WTC11 (cell line): ENCODE measurements around the gene SEMA4D.

Experiments
- ATF1 ChIP-seq: sonication (generic); formaldehyde crosslinking; IDR thresholded peaks from 2 replicates; pipeline ENCODE4 v1.8.1; 2023; ENCODE audit warnings: mild to moderate bottlenecking, moderate library complexity, missing genetic modification reagents
- E2F4 ChIP-seq: sonication (generic); formaldehyde crosslinking; IDR thresholded peaks from 2 replicates; pipeline ENCODE4 v1.8.1; 2022; ENCODE audit warnings: low read depth, mild to moderate bottlenecking, moderate library complexity, missing genetic modification reagents, borderline replicate concordance
- FOXJ3 ChIP-seq: sonication (generic); formaldehyde crosslinking; IDR thresholded peaks from 2 replicates; pipeline ENCODE4 v1.9.0; 2021; ENCODE audit warnings: missing genetic modification reagents, mild to moderate bottlenecking, borderline replicate concordance
- NFYB ChIP-seq: sonication (generic); formaldehyde crosslinking; conservative IDR thresholded peaks from 2 replicates; pipeline ENCODE4 v1.8.0; 2022; ENCODE audit warnings: low read depth, missing genetic modification reagents
- SMAD3 ChIP-seq: sonication (generic); formaldehyde crosslinking; IDR thresholded peaks from 2 replicates; pipeline ENCODE4 v1.8.0; 2022; ENCODE audit warnings: missing genetic modification reagents, mild to moderate bottlenecking, borderline replicate concordance
- TEAD4 ChIP-seq: sonication (generic); formaldehyde crosslinking; IDR thresholded peaks from 2 replicates; pipeline ENCODE4 v1.8.0; 2022; ENCODE audit warnings: mild to moderate bottlenecking, missing genetic modification reagents
- TF ChIP-seq, protein P1 (sequence below): fragments of 200-600 bp; IDR thresholded peaks from 2 replicates; pipeline ENCODE4 v1.8.0; 2022; ENCODE audit warnings: antibody characterized with exemption
- TF ChIP-seq, protein P2 (sequence below): sonication (generic); formaldehyde crosslinking; IDR thresholded peaks from 2 replicates; pipeline ENCODE4 v1.8.1; 2023; ENCODE audit warnings: mild to moderate bottlenecking, missing genetic modification reagents, moderate library complexity
- TF ChIP-seq, protein P3 (sequence below): sonication (generic); formaldehyde crosslinking; IDR thresholded peaks from 2 replicates; pipeline ENCODE4 v1.8.1; 2022; ENCODE audit warnings: low read depth, missing genetic modification reagents, borderline replicate concordance

DNA sequence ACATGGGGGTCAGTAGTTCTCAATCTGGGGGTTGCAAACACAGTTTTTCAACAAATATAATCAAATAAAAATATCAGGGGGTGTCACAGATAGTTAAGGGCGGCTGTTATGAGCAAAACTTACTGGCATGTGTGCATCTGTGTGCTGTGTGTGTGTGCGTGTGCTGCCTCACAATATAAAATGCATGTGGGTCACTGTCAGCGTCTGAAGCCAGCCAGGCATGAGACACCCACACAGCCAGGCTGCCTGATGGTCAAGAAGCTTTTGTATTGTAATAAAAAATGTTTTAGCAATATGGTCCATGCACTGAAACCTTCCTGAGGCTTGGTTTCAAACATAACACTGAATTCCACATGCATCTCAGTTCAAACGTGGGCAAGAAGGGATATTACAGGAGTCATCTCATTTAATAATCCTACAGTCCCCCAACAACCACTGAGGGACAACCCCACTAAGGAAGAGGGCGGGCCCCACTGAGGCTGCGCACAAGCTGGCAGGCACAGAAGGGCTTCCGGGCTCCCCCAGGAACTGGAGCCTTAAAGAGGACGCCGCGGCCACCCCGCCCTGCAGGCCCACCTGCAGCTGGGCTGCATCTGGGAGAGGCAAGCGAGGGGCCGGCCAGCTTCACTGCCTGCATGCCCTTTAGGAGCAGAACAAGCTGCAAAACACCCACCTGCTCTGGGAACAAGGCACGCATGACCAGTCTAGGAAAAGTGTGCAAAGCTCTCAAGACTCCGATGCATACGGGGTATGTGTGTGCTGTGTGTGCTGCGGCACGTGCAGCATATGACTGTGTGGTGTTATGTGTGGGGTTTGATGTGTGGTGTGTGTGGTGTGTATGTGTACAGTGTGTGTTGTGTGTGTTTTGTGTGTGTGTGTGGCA, 14.1 kb downstream of the SEMA4D start:
- TF ChIP-seq, protein P1, sequence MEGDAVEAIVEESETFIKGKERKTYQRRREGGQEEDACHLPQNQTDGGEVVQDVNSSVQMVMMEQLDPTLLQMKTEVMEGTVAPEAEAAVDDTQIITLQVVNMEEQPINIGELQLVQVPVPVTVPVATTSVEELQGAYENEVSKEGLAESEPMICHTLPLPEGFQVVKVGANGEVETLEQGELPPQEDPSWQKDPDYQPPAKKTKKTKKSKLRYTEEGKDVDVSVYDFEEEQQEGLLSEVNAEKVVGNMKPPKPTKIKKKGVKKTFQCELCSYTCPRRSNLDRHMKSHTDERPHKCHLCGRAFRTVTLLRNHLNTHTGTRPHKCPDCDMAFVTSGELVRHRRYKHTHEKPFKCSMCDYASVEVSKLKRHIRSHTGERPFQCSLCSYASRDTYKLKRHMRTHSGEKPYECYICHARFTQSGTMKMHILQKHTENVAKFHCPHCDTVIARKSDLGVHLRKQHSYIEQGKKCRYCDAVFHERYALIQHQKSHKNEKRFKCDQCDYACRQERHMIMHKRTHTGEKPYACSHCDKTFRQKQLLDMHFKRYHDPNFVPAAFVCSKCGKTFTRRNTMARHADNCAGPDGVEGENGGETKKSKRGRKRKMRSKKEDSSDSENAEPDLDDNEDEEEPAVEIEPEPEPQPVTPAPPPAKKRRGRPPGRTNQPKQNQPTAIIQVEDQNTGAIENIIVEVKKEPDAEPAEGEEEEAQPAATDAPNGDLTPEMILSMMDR = no peak
- no peak for TF ChIP-seq E2F4 (CRISPR knock-in tag)
- TF ChIP-seq, protein P2, sequence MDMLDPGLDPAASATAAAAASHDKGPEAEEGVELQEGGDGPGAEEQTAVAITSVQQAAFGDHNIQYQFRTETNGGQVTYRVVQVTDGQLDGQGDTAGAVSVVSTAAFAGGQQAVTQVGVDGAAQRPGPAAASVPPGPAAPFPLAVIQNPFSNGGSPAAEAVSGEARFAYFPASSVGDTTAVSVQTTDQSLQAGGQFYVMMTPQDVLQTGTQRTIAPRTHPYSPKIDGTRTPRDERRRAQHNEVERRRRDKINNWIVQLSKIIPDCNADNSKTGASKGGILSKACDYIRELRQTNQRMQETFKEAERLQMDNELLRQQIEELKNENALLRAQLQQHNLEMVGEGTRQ (CRISPR knock-in tag) = no peak
- TF ChIP-seq, protein P3, sequence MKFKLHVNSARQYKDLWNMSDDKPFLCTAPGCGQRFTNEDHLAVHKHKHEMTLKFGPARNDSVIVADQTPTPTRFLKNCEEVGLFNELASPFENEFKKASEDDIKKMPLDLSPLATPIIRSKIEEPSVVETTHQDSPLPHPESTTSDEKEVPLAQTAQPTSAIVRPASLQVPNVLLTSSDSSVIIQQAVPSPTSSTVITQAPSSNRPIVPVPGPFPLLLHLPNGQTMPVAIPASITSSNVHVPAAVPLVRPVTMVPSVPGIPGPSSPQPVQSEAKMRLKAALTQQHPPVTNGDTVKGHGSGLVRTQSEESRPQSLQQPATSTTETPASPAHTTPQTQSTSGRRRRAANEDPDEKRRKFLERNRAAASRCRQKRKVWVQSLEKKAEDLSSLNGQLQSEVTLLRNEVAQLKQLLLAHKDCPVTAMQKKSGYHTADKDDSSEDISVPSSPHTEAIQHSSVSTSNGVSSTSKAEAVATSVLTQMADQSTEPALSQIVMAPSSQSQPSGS = no peak
- TF ChIP-seq ATF1 (CRISPR knock-in tag) = no peak
- no peak for TF ChIP-seq NFYB
- TF ChIP-seq SMAD3 = no peak
- TF ChIP-seq FOXJ3 (CRISPR knock-in tag) = no peak
- TF ChIP-seq TEAD4 (CRISPR knock-in tag) = no peak
